OCI-M1 (cell line): Measurements from ENCODE around the gene TMEM127.
"Not testable (repeated sequence)": the region's sequence is repeated elsewhere in the genome, so short reads cannot be mapped to it uniquely, and the experiment has no call there.

Source experiments
- DNase-seq: peaks from one replicate; lab custom pipeline; 2025; lab: John Stamatoyannopoulos, UW

Gene TMEM127

DNA sequence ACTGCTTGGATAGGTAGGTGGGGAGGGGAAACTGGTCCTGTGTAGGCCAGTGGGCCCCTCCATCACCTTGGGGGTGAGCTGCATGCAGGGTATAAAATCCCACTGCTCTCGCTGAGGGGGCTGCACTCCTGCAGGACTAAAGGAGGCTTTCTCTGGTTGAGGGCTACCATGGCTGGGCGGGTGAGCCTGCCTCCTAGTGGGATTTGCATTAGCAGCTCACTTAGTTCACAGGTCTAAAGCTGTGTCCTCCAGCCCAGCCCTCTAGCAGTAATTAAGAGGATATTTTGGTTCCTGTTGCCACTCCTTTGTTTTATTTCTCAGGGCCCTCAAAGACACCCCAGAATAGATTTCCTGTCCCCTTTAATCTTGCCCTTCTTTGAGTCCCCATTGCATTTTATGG is 24.6 kb downstream of the TMEM127 start:
- DNase-seq: peak; percentile 7

DNA sequence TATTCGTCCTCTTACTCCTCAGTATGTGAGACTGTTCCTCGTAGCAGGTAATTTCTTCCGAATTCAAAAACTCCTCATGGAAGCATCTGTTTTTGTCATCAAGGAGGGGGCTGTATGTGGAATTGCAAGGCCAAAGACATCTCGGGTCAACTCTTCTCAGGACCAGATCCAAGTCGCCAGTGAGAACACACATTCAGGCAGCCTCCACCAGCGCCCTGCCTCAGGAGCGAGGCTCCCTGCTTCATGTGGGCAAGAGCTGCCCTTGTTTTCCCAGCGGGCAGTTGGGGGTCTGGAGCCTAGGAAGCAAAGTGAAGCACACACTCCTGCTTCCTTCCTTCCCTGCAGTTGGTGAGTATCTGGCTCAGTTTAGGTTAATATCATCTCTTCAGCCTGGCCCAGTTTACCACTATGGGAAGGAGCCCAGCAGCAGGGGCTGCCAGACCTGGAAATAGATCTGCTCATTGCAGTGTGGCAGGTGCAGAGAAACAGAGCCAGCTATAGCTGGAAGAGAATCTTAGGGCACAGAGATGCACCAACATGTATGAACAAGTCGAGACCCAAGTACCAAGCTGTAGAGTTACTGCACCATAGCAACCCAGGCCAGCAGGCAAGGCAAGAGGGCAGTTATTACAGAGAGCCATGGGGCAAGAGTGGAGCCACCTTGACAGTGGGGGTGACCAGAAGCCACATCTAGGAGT is 25.3 kb downstream of the TMEM127 start:
- DNase-seq: no peak

DNA sequence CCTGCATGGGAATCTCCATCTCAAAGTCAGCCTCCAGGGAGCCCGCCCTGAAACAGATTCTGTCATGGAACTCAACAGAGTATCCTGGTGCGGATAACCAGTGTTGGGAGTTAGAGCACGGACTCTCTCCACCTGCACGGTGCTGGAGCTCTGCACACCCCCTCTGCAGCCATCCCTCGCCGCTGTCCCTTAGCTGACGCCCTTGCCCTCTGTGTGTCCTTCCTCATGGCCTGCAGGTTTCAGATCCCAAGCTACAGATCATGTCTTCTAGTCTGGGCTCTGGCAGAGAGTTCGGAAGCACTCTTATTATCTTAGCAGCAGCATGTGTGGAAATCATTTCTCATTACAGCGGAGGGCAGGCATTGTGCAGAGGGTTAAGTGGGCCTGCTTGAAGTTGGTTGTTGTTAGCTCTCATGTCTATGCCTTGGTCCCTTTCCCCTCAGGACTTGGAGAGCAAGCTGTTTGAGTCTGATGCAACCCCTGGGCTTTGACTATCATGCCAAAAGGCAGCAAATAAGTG is 26.0 kb downstream of the TMEM127 start:
- DNase-seq: no peak

DNA sequence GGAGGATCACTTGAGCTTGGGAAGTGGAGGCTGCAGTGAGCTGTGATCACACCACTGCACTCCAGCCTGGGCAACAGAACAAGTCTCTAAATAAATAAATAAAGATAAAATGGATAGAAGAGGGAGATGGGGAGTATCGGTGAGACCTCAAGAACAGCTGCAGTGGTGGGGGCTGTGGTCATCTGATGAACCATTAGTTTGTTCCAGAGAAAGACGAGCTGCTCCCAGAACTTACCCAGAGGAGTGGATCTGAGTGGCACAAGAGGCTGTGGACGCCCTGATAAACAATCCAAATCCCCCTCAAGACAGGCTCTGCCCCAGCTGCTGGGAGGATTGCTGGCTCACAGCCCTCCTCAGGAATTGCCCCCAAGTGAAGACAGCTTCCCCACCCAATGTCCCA is 26.7 kb downstream of the TMEM127 start:
- DNase-seq: no peak

DNA sequence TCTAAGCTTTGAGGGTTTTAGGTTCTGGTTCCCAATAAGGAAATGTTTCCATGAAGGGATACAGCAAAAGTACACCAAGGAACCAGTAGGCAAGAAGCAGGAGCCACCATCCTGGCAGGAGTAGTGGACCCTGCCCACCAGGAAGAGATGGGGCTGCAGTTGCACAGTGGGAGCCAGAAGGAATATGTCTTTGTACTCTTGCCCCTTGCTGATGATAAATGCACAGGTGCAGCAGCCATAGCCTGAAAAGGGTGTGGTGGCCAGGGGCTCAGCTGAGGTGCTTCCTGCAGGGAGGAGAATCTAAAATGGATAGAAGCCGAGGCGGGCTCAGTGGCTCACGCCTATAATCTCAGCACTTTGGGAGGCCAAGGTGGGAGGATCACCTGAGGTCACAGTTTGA is 27.5 kb downstream of the TMEM127 start:
- no peak for DNase-seq

DNA sequence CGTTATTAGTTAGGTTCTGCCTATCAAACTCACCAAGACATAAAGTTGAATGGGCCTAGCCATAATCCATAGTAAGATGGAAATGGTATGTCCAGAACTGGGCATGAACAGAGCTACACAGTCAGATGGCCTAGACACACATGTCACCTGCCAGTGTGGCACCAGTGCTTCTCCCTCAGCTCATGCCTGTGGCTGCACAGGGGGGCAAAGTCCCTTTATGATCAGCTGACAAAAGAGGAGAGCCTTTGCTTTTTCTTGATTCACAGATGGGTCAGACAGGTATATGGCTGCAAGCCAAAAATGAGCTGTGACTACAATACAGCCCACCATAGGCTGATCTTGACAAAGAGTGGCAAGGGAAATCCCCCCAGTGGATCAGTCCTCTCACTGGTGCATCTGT is 28.9 kb downstream of the TMEM127 start:
- no peak for DNase-seq

DNA sequence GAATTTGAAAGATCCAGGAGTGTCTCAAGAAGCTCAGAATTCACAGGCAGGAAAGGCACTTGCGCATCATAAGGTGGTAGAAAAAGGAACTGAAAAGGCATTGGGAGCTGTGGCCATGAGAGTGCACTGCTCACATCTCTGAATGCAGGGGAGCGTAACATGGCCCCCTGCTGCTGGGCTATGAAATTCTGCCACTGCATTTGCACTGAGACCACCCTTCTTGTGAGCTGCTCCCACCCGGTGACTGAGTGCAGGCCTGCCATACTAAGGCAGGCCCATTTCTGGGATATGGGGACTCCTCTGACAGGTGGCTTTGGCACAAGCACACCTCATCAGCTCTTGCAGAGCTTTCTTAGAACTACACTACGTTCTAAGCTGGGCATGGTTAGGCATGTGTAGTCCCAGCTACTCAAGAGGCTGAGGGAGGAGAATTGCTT is 31.9 kb downstream of the TMEM127 start:
- peak; percentile 21 for DNase-seq

DNA sequence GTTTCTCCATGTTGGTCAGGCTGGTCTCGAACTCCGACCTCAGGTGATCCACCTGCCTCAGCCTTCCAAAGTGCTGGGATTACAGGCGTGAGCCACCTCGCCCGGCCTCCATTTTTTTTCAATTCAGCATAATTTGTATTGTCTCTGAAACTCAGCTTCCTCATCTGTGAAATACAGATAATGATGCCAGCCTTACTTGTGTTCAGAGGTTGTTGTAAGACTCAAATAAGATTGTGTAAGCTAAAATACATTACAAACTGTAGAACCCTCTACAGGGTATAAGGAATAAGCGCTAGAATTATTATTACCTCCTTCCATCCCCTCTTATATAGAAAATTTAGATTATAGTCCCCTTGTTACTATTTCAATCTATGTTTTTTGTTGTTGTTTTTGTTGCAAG is 32.4 kb downstream of the TMEM127 start:
- peak; percentile 21 for DNase-seq

DNA sequence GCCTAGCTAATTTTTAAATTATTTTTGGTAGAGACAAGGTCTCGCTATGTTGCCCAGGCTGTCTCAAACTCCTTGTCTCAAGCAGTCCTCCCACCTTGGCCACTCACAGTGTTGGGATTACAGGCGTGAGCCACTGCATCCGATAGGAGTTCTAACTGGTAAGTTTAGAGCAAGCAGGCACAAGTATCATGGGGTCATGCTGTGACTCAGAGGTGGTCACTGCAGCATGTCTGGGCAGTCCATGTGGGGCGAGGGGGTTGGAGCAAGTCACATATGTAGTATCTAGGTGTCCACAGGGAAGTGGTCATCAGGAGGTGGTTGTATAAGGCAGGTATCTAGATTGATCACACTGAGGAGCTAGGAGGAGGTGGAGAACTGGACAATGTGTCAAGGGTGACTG is 34.5 kb downstream of the TMEM127 start:
- DNase-seq: no peak

DNA sequence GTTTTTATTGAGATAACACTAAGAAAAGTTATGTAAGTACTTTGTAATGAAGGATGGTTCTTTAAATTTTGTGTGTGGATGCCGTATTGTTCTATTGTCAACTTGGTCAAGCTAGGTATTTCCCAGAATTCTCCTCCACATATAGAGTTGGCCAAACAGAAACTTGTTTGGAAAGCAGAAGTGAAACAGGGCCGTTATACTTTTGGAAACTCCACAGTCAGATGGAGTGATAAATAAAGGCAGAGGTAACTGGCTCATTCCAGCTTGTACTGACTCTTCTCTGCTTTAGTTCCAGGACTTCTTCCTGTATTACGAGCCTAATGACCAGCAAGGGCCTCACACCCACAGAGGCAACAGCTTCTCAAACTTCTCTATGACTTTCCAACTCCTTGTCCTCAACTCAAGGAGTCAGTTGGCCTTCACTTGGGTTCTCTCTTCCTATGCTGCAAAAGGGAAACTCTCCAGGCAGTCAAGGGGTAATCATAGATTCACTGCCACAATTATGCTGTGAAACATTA is 40.7 kb downstream of the TMEM127 start:
- peak; percentile 97 for DNase-seq

DNA sequence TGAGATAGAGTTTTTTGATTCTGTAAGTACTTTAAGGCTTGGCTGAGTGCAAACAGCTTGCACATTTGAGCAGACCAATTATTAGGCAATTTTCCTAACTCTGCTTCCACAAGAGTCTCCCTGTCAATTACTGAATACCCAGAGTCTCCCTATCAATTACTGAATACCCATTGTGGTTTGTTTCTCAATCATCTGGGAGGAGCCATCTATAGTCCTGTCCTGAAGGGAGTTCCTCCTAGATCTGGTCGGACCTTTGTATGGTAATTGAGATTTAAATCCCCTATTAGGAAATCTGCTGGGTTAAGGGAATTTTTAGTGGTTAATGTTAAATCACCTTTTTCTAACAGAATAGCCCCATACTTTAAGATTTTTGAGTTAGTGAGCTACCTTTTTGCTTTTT is 44.7 kb downstream of the TMEM127 start:
- DNase-seq: peak; percentile 48

DNA sequence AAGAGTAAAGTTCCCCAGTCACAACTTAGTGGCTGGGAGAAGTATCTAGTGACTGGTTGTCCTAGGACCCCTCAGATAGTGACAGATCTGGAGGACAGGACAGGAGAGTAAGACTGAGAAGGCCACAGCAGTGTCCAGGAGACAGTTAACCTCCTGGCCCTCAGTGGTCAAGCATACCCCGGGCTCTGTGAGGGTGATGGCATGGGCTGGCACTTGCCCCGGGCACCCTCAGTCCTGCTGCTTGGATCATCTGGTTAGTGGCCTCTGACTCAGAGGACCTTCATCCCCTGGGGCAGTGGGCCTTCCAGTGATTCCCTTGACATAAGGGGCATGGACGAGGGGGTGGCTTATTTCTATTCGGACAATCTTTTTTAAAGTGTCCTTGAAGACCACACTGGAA is 45.8 kb downstream of the TMEM127 start:
- not testable (repeated sequence) for DNase-seq

DNA sequence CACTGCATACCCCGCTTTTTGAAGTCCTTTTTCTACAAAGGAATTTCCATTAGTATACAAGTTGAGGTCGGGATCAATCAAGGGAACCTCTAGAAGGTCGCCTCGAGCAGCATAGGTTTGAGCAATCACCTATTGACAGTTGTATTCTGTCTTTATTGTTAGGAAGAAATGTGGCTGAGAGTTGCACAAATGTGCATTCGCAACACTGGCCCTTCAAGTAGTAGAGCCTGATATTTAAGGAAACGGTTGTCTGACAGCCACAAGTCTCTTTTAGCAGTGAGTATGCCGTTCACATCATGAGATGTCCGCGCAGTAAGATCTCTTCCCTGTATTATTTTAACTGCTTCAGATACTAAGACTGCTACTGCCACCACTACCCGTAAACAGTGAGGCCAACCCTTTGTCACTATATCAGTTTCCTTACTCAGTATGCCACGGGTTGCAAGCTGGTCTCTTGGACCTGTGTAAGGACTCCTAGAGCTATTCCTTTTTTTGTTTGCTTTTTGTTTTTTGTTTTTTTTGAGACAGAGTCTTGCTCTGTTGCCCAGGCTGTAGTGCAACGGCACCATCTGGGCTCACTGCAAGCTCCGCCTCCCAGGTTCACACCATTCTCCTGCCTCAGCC is 47.2 kb downstream of the TMEM127 start:
- DNase-seq: no peak

DNA sequence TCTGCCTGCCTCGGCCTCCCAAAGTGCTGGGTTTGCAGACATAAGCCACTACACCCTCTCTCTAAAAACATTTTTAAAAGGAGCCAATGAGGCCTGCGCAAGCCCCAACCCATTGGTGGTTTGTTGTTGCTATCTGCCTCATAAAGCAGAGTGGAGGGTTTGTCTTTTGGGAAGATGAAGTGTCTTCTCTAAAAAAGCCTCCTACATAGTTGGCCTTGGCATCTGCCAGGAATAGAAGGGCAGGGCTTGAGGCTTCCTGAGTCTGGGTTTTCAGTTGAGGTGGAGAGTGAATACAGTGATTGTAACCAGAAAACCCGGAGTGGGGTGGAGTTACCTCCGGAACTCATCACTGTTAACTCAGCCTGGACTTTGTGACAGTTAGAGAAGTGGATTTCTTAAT is 51.2 kb downstream of the TMEM127 start:
- no peak for DNase-seq

DNA sequence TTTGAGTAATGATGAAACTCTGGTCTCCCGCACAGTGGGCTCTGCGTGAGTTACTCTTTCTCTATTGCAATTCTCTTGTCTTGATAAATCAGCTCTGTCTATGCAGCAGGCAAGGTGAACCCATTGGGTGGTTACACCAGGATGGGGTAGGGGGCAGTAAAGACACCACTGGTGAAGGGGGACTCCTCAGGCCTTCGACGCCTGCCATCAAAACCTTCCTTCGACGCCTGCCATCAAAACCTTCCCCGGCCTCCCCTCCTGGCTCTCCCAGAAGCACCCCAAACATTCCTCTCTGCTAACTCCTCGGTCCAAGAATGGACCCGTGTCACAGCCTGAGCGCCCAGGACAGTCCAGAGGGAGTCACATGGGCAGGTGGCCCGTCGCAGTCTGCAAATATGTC is 52.4 kb downstream of the TMEM127 start:
- DNase-seq: no peak

DNA sequence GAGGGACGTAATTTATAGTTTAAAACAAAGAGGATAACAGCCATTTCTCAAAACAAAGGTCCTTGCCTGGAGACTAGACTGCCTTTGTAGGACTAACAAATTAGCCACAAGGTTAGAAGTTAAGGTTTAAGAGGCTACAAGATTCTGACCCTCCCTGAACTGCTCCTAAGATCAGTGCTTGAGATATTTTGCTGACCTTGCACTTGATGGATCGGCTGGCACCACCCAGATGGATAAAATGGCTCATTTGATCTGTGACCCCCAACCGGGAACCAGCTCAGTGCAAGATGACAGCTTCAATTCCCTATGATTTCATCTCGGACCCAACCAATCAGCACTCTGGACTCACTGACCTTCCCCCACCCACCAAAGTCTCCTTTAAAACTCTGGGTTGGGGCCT is 53.5 kb downstream of the TMEM127 start:
- no peak for DNase-seq

DNA sequence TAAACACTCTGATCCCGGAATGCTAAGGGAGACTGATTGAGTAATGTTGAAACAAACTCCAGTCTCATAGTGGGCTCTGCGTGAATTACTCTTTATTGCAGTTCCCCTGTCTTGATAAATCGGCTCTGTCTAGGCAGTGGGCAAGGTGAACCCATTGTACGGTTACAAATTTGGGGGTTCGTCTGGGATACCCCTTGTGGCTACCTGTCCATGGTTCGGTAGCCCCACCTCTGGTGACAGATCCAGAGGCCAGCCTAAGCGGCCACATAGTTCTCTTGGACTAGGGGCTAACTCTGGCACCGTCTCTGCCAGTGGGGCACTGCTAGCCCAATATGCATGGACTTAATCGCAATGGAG is 56.1 kb downstream of the TMEM127 start:
- DNase-seq: no peak

DNA sequence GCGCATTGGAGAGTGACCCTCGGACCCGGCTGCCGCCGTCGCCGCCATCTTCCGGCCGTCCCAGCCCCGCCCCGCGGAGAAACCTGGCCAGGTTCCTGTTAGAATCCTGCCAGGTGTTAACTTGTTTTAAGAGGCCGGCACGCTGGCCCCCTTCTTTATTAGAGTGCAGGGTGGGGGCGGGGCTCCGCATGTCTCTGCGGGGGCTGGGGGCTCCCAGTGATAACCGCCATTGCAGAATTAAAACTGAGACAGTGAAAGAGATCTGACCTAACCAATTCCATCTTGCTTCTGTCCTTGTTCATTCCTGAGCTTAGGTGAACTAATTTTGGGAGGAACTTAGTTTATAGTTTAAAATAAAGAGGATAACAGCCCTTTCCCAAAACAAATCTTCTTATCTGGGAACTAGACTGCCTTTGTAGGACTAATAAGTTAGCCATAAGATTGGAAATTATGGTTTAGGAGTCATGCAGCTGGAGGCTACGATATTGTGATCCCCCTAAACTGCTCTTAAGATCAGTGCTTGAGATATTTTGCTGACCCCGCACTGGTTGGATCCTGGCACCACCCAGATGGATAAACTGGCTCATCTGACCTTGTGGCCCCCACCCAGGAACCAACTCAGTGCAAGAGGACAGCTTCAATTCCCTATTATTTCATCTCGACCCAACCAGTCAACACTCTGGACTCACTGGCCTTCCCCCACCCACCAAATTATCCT is 56.6 kb downstream of the TMEM127 start:
- DNase-seq: peak; percentile 62

DNA sequence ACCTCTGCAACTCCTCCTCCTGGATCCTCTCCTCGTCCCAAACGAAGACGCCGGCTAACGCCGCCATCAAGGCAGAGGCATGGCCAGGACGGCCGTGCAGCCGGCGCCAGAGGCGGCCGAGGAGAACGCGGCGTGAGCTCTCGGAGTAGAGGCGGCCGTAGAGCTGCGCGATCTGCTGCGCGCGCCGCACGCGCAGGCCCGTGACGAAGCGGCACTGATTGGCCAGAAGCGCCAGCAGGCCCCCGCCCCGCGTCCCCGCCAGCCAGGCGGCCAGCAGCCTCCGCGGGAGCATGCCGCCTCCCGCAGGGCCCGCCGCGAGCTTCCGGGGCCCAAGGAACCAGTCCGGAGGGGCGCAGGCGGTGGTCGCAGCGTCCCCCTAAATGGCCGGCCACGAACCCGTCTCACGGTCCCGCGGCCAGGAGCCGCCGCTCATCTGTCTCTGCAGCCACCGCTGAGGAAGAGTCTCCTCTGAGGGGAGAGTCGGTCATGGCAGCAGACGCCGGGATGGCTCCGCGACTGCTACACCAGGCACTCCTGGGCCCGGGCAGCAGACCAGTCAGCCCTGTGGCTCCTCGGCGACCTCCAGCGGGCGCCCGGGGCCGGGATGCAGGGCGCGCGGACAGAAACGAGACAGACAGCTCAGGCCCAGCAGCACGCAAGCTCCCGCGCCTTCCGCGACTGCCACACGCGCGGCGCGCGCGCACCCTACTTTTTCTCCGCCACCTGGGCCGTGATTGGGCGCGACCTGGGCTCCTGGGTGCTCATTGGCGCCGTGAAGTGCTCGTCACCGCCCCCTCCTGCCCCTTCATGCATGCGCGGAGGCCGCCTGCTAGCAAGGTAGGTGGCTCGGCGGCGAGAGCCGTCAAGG is 57.4 kb downstream of the TMEM127 start, which contains the start of gene STARD7:
TSS of gene STARD7 (minus strand) at position 685 of the 868 bp plus-strand sequence. CDS start at position 292, 393 bp downstream.
- DNase-seq: peak; percentile 98

DNA sequence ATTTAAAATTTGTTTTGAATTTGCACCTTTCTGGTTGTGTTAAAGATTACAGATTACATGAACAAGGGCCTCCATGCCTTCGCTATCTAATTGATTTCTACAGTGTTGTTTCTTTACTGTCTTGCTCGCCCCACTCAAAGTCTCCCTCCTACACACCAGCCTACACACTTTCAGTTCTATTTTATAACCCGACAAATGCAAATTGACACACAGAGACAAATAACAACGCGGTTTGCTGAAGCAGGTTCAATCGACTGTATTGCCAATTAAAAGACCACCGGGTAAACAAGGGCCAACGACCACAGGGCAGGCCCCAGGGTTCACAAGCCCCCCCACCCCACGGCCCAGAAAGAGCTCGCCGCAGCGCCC is 58.0 kb downstream of the TMEM127 start:
- peak; percentile 61 for DNase-seq

DNA sequence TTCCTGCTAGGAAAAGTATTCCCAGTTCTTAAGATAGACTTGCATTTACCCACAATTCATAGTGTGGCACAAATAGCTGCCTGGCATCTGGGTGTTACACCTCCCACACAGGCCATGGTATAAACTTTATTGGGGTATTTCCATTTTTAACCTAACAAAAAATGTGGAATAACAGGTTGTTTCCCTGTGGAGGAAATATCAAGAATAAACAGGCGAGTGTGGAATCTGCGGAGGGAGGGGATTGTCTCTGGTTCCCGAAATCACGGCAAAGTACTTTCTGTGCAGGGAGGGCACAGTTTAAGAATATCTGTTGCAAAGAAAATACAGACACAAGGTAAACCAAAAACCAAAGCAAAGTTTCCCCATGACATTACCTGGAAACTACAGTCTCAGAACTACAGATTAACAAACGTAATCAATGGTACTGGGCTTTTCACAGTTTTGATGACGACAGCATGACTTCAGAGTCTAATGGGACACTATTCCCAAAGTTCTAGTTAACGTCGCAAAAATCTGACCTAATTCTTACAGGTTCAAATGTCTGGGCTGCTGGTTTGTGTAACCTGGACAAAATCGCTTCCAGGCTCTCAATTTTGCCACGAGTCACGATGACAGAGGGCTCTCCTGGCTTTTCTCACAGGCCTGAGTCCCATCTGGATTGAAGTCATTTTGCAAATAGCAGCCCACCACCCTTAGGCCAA is 58.6 kb downstream of the TMEM127 start:
- DNase-seq: no peak
